GM18867 (cell line): ENCODE measurements around the gene TSPAN14.

ENCODE experiments used
- ATAC-seq: cut with Tn5 transposase; IDR thresholded peaks from one replicate; pipeline ENCODE4 v1.9.1; 2021; ENCODE audit warnings: mild to moderate bottlenecking, moderate library complexity; ENCODE audit not compliant: unreplicated experiment

TSPAN14 gene

DNA sequence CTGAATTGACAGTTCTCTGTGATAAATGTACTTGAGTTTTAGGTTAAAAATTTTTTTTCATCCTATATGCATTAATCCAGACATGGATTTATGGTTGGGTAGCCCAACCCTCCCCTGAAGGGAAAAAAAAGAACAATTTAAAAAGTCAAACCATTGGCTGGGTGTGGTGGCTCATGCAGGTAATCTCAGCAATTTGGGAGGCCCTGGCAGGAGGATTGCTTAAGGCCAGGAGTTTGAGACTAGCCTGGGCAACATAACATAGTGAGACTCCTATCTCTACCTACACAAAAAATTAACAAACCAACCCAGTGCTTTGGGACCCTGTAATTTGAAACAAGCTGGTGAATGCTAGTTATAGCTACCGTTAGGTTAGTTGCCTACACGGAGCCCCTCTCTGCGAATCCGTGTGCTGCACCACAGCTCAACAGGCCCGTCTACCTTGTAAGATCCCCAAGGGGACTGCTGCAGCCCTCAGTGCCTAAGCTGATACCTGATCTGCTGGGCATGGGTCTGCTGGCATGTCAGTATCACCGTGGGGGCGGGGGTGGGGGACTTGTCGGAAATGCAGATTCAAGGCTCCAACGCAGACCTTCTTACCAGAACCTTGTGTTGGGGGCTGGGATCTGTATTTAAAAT lies 32.8 kb downstream of the TSPAN14 start:
- ATAC-seq = no peak

DNA sequence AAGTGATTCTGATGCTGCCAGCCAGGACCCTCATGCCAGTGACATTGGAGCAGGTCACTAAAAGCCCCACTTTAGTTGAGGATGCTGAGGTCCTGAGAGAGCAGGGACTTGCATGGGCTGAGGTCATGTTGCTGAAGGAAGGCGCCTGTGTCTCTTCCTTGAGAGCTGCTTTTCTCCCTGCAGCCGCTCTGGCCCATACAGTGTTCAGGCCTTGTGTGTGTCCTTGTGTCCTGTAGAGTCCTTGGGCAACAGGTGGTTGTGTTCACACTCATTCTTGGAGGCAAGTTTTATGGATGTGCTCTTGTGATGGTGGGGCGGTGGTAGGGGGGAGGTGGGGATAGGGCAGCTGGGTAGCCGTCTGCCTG lies 33.3 kb downstream of the TSPAN14 start:
- ATAC-seq = no peak

DNA sequence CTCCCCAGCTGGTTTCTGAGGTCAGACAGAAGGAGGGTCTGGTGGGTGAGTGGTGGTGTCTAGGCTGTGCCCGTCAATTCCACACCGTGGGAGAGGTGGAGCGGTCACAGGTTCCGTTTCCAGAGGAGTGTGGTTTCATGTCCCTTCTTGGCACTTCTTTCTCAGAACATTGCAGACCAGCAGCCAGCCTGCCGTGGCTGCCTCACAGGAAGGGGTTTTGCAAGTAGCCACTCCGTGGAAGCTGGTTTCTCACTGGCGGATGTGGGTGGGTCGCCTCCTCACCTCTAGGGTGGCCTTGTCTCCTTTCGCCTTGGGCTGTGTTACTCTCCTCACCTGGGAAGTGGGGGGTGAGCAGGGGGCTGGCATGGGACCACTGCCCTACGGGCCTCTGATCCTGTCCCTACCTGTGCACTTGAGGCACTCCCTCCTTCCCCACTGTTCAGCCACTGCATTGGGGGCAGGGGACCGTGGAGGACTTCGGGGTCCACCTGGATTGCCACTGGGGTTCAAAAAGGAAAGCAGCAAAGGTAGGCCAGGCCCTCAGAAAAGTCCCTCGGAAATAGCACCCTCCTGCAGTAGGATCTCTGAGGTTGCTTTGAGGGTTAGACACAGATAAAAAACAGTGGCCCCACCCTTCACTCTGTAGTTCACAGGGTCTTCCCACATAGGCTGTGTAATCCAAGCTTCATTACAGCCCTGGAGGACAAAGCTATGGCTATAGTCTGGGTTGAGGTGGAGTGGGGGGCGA lies 33.9 kb downstream of the TSPAN14 start:
- no peak for ATAC-seq

DNA sequence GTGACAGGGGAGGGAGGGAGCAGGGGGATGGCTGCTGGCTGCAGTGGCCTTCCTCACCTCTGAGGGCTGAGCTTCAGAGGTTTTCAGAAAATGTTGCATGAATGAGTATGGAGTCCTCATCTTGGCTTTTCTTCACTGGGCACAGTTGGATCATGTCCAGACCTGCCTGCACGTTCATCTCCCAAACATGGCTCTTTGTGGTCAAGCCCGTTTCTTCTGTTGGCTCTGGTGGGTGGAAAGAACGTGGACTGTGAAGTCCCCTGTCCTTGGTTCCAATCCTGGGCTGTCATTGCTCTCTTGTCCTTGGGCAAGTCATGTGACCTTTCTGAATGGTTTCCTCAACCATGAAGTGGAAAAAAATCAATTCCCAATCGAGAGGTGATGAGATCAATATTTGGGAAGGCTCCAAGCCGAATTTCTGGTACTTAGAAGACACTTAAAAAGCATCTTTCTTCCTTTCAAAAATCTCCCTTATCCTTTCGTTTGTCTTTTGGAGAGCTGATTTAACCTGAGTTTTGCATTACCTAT lies 34.5 kb downstream of the TSPAN14 start:
- ATAC-seq = no peak

DNA sequence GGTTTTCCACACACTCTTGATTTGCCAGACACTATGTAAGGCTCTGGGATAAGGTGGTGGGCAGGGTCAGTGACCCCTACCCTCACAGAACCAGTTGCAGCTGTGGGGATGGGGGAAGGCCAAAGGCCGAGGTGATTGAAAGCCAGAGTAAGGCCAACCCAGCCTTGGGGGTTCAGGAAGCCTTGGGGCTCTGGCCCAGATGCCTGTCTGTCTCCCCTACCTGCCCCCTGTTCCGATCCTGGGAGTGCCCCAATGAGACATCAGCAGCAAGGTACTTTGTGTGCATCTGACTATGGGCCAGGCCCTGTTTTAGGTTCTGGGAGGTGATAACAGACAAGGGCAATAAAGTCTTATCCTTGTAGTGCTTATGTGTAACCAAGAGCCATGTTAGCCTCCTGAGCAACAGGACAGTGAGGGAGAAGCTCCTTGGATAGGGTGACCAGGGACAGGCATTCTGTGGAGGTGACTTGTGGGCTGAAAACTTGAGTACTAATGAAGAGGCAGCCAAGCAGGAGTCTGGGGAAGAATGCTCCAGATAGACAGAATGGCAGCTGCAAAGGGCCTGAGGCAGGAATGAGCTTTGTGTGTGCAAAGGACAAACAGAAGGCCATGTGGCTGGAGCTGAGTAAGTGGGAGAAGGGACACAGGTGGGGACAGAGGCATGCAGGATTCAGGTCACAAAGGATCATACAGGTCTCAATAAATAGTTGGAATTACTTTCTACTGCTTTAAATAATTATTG lies 35.4 kb downstream of the TSPAN14 start:
- no peak for ATAC-seq

DNA sequence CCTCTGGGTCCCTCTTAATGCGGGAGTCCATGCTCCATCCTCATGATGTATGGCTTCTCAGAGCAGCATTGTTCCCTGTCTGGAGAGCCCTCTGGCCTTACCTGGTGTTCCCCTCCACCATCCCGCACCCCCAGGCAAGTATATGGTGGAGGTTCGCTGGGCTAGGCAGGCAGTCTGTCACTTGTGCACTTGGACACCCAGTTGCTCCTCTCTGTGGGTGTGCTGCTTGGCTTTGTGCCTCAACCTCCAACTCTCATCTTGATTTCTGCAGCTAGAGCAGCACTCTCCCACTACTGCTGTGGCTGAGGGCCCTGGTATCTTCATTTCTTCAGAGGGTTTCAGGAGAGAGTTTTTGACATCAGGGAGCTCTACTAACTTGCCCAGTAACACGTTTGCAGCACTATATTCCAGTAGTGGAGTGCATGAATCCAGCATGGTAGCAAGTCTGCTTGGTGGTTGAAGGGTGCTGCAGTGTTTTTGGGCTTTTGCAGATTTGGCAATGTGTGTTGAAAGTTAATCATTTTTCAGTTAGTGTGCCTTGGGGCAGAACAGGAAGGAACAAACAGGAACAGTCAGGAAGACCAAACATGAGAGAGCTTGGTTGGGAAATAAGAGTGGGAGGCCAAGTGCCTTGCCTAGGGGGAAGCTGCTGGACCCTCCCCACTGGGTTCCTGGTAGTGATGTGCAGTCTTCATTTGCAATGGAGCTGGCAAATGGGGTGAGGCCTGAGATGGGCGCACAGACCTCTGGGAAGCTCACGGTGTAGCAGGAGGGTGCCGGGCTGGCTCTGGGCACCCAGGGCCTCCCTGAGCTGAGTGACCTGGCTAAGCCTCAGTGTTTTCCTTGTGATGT lies 37.4 kb downstream of the TSPAN14 start:
- ATAC-seq = no peak

DNA sequence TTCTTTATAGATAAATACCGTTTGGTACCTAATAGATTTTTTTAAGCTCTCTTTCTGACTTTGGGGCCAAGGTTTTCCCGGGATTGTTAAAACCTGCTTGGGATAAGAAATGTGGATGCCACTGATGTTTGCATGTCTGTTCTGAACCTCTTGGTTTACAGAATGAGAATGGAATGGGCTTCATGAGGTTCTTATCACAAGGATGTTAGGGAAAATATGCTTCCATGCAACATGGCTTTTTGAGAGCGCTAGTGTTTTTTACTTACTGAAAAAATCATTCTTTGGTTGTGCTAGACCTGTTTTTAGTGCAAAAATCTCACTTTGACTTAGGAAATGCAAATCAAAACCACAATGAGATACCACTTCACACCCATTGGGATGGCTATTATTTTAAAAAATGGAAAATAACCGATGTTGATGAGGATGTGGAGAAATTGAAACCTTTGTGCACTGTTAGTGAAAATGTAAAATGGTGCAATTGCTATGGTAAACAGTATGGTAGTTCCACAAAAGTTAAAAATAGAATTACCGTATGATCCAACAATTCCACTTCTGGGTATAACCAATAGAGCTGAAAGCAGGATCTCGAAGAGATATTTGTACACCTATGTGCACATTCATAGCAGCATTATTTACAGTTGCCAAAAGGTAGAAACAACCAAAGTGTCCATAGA lies 38.9 kb downstream of the TSPAN14 start:
- ATAC-seq = peak; percentile 49

DNA sequence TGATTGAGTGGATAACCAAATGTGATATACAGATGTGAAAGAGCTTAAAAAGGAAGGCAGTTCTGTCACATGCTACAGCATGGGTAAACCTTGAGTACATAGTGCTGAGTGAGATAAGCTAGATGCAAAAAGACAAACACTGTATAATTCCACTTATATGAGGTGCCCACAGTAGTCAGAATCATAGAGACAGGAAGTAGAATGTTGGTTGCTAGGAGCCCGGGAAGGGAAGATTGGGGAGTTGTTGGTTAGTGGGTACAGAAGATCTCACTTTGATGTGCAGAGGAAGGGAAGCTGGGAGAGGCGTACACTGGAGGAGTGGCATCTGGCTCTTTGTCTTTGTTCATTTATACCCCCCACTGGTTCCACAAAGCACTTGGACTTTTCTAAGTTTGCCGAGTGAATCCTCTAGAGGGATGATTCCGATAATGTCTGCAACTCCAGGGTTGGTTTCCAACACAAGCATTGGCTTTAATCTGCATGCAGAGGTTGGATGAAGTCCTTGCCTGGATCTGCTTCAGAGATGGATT lies 39.5 kb downstream of the TSPAN14 start:
- peak; percentile 63 for ATAC-seq

DNA sequence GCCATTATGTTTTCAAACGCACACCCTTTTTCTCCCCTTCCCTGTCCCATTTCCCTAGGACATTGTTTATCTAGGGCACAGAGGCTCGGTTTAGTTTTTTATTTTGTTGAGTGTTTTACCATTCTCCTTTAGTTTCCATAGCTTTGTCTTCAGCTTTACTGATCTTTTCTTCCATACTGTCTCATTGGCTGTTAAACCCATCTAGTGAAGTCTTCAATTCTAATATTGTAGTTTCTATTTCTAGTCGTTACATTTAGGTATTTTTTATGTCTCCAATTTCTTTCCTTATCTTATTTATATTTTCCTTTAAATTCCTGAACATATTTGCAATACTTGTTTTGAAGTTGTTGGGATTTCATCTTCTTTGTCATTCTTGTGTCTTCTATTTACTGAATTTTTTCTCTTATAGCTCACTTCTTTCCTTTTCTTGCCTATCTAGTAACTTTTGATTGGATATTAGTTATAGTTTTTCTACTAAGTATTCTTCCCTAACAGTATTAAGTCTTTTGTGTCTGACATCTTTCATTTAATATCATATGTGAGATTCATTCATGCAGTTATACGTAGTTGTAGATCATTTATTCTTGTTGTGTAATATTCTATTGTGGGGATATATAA lies 42.6 kb downstream of the TSPAN14 start:
- no peak for ATAC-seq

DNA sequence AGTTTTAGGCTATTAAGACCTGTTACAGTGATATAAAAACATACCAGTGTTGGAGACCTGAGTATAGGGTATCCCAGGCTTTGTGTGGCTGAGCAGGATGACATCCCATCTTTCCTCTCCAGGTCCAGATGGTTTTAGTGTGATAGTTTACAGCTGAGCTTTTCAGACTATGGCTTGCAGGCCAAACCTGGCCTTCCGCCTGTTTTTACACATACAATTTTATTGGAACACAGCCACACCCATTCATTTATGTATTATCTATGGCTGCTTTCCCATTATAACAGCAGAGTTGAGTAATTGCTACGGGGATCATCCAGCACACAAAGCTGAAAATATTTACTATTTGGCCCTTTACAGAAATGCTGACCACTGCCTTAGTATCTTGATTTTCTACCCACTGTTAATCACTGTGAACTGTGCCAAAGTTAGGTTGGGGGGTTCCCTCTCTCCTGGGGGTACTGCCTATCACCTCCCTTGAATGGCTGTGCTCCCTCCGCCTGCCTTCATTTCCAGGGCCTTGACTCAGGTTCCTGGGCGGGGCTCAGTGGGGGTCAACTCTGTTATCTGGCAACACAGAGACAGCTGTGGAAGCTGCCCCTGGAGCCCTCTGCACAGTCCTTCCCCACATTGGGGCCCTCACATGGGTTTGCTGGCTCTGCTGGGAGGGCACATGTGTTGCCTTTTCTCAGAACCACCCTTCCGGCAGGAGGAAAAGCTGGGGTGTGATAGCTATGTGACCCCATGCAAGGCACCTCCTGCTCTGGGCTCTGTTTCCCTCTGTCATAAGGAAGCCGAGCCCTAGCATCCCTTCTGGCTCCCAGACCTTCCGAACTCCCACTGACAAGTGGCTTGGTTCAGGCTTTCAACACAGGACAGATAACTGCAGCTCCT lies 43.3 kb downstream of the TSPAN14 start:
- ATAC-seq = no peak

DNA sequence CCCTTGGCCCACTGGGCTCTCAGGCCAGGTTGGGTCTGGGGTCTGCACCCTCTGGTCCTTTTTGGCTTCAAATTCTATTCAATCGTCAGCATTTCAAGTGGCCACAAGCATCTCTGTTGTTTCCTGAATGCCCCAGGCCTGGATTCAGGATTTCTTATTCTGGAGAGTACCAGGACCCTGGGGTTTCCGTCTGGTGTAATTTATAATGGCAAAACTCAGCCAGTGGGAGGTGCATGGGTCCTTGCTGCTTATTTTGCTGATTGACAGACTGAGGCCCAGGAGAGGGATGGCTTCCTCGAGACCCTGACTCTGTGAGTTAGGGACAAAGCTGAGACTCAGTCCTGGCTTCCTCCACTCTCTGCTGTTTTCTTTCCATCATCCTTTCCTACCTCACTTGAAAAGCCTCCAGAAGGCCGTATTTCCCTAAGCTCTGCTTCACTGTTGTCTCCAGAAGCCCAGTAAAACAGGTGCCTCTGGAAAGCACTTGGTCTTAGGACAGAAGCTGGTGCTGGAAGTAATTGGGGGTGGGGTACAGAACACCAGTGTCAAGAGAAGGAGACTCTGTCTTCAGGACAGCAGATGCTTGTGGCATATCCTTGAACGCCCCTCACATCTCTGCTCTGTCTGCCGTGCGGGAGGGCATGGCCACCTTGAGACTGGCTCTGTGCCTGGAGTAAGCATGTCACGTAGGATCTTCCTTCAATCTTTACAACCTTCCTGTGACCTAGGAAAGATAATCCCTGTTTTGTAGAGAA lies 44.1 kb downstream of the TSPAN14 start:
- no peak for ATAC-seq

DNA sequence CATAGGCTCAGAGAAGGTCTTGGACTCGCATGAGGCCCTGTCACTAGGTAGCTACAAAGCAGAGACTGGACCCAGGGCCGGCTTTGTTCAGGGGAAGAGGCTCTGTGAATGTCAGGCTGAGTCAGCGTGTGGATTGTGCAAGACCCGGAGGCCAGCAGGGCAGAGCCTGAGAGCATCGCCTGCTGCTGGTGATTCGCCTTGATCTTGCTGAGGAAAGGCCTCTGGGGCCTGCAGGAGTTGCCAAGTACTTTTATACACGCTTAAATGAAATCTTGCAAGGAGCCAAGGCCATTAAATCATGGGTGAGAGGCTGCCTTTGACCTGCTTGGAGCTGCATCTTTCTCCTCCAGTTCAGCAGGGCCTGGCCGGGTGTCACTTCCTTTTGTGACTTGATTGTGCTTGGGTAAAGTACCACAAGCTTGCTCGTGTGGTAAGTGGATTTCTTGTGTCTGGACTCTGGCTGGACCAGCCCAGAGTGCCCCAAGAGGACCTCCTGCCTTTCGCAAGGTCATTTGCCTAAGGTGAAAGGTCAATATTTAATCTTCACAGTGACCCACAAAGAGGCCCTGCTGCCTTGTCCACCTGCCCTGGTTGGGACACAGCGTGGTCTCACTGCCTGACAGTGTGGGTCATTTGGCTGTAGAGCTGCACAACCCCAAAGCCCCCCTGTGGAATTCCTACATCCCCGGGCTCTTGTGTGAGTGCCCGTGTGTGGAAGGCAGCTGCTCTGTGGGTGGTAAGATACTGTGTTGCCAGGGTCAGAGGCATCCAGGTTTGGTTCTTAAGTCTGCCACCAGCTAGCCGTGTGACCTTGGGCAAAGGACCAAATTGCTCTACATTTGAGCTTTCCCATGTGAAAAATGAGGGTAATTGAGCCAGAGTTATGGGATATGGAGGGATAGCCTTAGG lies 45.0 kb downstream of the TSPAN14 start:
- ATAC-seq = no peak

DNA sequence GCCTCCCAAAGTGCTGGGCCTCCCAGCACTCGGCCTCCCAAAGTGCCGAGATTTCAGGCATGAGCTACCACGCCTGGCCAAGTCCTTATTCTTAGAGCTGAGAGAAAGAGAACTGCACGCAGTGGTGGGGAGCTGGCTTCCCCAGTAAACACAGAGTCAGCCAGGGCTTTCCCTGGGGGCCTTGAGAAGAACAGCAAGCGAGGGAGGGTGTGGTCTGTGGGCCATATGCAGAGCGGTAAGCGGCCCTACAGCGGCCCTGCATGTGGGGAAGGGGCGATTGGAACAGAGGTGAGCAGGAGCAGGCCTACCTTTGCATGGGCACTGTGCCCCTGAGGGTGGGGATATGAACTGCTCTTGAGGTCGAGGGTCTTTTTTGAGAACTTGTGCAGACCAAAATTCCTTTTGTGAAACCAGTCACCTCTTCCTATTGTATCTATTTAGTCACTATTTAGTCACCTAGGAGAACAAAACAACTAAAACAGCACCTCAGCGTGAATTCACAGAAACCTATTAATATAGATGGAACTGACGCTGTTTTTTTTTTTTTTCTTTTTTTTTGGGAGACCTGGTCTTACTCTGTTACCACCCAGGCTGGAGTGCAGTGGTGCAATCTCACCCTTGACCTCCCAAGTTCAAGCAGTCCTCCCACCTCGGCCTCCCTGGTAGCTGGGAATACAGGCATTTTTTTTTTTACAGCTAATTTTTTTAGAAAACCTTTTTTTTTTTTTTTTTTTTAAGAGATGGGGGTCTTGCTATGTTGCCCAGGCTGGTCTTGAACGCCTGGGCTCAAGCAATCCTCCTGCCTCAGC lies 46.7 kb downstream of the TSPAN14 start:
- ATAC-seq = no peak

DNA sequence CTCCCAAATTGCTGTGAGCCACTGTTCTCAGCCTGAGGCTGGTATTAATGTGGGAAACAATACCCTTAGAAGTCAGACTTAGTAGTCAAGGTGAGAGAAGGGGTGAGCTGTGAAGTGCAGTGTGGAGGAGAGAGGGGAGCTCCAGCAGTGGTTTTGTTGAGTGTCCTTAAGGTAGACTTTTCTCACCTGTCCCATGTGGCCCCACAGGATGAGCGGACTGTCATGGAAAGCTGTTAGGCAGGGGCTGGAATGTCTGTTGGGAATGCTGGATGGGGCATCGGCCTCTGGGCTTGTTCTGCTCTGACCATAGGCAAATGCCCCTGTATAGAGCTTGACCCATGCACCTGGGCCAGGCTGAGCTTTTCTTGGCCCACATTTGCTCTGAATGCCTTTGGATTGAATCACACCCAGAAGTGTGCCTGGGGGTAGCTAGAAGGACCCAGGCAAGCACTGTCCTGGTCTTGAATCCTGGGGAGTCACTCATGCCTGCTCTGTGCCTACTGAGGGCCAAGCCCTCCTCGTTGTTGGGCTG lies 47.3 kb downstream of the TSPAN14 start:
- ATAC-seq = no peak

DNA sequence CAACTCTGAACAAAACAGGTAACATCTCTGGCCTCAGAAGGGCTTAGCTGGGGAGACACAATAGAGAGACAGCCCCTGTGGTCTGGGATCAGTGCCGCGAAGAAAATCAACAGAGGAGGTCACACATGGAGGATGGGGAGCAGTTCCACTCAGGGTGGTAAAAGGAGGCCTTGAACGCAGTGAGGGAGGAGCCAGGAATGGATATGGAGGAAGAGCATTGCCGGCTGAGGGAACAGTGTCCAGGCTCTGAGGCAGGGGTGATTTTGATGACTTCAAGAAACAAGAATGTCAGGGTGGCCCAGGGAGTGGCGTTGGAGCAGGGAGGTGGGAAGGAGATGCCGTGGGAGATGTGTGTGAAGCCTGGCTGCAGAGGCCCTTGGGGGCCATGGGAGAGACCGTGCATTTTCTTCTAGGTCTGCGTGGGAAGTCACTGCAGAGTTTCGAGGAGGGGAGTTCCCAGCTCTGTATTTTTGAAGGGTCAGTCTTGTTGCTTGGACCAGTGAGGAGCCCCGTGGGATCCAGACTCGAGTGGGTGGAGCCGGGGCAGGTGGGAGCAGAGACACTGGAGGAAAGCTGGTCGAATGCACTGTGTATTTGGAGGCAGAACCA lies 47.9 kb downstream of the TSPAN14 start:
- ATAC-seq = no peak
